NCI-H226 (cell line): ENCODE results near the gene GTPBP6.
A peak's percentile ranks its signal among the peaks of the same experiment; 100 is the strongest.
"Not testable (repeated sequence)": the region's sequence is repeated elsewhere in the genome, so short reads cannot be mapped to it uniquely, and the experiment has no call there.

Source experiments
- DNase-seq: peaks from one replicate; pipeline ENCODE4 v3.0.0-alpha.2; 2015

The GTPBP6 gene

DNA sequence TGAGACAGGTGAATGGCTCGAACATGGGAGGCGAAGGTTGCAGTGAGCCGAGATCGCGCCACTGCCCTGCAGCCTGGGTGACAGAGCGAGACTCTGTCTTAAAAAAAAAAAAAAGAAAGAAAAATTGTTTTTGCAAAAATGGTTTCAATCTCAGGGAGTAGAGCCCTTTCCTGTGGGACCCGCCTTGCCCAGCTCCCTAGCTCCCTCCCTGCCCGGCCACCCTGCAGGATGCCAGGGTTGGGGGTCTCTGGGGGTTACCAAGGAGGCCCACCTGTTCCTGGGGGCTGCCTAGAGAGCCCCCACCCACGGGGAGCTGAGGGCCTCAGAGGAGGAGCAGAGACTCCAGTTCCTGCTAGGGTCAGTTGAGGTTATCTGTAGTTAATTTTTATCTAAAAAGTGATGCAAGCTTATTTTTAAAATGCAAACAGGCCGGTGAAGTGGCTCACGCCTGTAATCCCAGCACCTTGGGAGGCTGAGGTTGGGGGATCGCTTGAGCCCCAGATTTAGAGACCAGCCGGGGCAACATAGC lies 56.2 kb downstream of the GTPBP6 start:
- DNase-seq: no peak

DNA sequence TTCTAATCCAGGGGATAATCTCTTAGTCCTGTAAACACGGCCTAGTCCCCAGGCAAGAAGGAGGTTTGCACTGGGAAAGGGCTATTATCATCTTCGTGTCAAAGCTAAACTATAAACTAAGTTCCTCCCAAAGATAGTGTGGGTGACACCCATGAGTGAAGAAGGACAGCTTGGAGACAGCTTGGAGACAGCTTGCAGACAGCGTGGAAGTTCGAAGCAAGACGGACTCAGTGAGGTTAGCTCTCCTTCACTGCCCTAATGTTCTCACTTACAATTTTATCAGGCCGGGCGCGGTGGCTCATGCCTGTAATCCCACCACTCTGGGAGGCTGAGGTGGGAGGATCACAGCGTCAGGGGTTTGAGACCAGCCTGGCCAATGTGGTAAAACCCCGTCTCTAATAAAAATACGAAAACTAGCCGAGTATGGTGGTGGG lies 56.7 kb downstream of the GTPBP6 start:
- DNase-seq: no peak

DNA sequence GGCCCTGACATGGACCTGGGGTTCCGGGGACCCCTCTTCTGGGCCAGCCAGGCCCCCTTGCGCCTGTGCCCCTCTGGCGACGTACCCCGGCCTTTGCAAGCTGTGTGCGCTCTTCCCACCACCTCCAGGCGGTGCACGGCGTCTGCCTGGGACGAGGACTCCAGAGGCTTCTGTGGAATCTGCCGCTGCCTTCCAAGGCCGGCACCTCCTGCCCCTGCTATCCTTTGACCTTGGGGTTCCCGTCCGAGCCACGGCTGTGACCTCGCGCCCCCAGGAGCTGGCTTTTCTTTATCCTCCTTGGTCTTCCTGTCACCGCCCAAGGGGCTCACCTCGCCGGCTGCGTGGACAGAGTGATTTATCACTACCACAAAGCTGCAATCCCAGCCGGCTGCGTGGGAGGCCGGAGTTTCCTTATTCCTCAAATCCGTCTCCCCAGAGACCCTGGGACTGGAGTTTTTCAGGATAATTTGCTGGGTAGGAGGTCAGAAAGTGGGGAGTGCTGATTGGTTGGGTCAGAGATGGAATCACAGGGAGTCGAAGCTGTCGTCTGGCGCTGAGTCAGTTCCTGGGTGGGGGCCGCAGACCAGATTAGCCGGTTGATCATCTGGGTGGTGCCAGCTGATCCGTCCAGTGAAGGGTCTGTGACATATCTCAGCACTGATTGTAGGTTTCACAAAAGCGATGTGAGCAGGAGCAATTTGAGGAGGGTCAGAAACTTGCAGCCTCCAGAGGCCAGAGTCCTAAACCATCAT lies 57.3 kb downstream of the GTPBP6 start:
- peak; percentile 9 for DNase-seq

DNA sequence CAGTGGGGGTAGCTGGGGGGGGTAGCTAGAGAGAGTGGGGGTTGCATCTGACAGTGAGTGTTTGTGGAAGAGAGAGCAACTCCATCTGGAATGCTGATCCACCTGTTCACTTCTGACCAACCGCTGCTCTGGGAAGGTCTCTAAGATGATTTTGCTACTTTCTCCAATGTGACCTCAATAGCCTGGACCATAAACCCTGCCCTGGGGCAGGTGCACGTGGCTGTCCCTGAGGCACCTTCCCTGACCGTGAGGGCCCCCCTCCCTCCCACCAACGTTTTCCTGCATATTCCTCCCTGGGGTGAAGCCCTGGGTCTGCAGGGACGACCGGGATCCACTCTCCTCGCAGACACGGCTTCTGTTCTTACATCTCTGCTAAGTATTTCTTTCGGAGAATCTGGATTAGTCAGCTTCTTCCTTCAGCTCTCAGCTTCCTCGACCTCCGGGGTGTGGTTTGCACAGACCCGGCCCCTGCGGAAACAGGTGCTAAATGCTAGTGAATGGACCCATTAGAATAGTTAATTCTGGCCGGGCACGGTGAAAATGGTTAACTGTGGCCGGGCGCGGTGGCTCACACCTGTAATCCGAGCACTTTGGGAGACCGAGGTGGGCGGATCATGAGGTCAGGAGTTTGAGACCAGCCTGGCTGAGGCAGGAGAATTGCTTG lies 58.8 kb downstream of the GTPBP6 start:
- DNase-seq: no peak

DNA sequence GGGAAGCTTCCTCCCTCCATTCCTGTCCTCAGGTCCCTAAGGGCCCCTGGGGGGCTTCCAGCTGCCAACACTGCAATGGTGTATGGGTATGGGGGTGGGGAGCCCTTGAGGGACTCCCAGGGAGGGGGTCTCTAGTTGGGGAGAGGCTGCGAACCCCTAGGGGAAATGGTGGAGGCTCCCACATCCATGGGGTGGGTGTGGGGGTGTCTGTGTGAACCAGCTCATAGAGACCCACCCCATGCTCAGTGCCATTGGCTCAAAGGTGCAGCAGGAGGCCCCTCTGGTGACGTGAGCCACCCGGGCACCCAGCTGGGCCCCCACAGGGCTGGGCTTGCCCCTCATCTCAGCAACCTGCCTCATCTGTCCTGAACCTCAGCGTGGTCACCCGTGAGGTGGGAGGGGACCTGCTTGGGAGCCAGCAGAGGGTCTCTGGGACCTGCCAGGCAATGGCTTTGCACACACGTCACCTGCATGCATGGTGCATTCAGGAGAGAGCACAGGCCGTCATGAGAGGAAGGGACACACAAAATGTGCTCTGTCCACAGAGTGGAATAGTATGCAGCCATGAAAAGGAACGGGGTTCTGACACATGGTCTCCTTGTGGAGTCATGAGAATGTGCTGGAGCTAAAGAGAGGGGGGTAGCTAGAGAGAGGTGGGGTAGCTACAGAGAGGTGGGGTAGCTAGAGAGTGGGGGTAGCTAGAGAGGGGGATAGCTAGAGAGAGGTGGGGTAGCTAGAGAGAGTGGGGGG lies 60.1 kb downstream of the GTPBP6 start:
- DNase-seq: no peak

GRCh38 chrX:257681-258289 lies 60.8 kb downstream of the GTPBP6 start:
- DNase-seq: no peak

DNA sequence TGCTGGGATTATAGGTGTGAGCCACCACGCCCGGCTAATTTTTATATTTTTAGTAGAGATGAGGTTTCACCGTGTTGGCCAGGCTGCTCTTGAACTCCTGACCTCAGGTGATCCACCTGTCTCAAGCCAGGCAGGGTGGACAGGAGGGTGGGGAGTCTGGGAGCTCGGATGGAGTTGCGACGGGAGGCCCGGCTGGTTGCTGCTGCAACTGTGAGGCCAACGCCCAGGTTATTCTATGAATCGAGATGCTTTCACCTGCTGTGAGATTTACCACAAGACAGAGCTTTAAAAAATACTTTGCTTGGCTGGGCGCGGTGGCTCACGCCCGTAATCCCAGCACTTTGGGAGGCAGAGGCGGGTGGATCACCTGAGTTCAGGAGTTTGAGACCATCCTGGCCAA lies 61.5 kb downstream of the GTPBP6 start:
- not testable (repeated sequence) for DNase-seq

DNA sequence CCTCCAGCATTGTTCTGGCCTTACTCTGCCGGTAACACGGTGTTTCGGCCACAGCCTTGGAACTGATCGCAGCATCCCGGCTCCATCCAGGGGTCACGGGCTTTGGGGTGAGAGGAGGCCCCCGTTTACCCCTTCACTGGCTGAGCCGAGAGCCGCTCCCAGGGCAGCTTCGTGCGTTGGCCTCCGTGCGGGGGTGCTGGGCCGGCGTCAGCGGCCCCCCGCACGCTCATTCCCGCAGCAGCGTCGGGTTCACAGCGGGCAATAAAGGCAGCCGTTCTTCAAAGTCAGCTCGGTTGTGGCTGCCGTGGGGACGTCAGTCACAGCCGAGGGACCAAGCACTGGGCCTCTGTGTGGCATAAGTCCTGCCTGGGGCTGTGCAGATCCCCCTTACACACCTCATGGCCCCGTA lies 62.7 kb downstream of the GTPBP6 start:
- DNase-seq: no peak
